HG03064 (cell line): Measurements from ENCODE around the gene DPP6.
"Not testable (repeated sequence)": the region's sequence is repeated elsewhere in the genome, so short reads cannot be mapped to it uniquely, and the experiment has no call there.

Experiments
- ATAC-seq: cut with Tn5 transposase; IDR thresholded peaks from one replicate; pipeline ENCODE4 v1.9.1; 2021; ENCODE audit warnings: low read depth; ENCODE audit not compliant: unreplicated experiment

Gene DPP6

GRCh38 chr7:154640266-154640865 is 588.2 kb downstream of the DPP6 start:
- ATAC-seq, result no peak

- no peak for ATAC-seq
These were observed 588.7 kb downstream of the DPP6 start for GRCh38 chr7:154640917-154641316.

- no peak for ATAC-seq
These were observed 592.2 kb downstream of the DPP6 start for GRCh38 chr7:154644366-154644765.

DNA sequence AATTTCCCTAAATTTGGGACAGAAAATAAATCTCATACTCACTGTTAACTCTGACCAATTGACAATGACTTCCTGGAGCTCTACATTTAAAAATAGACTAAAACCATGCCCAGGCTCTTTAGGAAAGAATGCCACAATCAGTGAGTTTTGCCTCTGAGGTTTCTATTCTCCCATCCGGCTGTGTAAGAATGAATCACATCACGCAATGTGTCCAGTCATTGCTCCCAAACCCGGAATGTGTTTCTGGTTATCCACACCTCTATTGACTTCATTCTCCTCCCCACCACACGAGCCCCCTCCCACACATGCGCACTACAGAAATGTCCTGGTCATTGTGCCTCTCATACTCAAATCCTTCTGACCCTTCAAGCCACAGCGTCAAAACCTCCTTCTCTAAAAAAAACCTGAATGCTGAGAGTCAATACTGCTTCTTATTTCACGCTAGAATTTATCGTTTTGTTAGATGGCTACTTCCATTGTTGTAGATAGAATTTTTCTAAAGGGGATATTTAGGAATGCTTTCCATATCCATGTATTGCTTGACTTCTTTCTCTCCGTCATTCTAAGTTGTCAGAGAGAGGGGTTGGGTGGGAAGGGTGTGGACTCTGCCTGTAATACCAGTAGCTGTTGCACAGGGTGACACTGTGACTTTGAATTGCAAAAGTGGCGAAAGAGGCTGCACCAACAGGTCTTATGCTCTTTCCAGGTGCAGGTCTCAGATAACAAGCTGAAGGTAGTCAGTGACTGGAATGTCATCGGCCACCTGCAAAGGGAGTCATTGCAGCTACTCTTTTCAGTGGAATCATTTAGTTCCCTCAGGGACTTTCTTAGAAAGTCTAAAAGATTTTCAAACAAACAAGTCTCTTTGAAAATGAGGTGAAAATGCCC is 594.2 kb downstream of the DPP6 start:
- ATAC-seq, result no peak

GRCh38 chr7:154647625-154648024 is 595.4 kb downstream of the DPP6 start:
- ATAC-seq, result no peak

DNA sequence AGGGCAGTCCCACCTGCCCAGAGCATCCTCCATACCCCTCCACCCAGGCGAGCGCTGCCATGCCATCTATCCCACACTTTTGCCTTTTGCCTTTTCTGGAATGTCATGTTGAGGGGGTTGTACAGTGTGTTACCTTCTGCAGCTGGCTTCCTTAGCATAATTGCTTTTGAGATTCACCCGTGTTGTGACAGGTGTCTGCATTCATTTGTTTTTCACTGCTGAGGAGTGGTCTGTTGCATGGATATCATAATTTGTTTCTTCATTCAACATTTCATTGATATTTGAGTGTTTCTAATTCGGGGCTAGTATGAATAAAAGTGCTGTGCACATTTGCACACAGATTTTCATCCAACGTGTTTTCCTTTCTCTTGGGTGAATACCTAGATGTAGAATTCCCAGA is 596.8 kb downstream of the DPP6 start:
- no peak for ATAC-seq

DNA sequence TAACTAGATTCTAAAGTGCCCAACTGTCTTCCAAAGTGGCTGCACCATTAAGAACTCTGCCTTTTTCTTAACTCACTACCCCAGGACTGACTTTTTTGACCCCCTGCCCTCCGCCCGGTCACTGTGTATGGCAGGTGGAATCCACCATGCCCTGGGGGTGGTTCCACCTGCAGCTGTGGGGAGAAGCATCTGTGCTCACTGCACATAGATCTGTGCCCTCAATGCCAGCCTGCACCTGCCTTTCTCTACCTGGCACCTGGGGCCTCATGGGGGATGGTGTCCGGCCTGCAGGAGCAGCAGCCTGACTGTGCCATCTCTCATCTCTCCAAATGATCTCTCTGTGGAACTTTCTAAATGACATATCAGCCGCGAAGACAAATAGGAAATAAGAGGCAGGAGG is 597.2 kb downstream of the DPP6 start:
- ATAC-seq, result no peak

GRCh38 chr7:154650275-154650674 is 598.1 kb downstream of the DPP6 start:
- ATAC-seq, result no peak

DNA sequence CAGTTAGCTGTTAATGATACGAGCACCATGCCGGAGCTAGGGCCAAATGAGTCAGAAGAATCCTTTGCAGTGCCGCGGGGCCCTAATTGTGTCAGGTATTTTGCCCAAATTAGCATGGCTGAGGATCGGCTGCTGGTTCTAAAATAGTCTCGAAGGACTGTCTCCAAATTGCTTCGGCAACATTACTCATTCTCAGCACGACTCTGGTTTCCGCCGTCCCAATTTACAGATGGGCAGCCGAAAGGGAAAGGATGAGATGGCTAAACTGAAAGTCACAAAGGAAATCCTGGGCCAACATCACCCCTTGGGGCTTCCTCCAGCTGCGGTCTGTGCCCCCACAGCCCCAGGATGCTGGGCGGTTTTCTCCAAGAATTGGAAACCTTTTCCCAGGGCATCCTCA is 599.3 kb downstream of the DPP6 start:
- no peak for ATAC-seq

DNA sequence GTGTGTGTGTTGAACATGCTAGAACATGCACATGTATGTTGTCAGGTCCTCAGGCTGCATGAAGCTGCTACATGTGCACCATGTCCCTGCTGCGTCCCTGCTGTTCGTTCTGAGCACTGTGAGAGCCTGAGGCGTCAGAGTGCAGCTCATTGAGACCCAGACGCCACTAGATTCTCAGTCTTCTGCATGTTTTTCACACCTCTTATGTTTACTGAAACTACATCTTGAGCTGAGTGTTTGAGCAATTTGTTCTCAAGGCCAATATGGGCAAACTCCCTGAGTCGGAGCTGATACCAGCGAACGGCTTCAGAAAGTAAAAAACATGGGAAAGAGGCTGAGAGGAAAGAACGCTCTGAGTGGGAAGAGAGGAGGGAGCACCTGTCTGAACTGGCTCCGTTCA is 600.4 kb downstream of the DPP6 start:
- ATAC-seq, result no peak

- no peak for ATAC-seq
These were observed 601.1 kb downstream of the DPP6 start for GRCh38 chr7:154653281-154653680.

- ATAC-seq, result no peak
These were observed 604.4 kb downstream of the DPP6 start for GRCh38 chr7:154656618-154657017.

DNA sequence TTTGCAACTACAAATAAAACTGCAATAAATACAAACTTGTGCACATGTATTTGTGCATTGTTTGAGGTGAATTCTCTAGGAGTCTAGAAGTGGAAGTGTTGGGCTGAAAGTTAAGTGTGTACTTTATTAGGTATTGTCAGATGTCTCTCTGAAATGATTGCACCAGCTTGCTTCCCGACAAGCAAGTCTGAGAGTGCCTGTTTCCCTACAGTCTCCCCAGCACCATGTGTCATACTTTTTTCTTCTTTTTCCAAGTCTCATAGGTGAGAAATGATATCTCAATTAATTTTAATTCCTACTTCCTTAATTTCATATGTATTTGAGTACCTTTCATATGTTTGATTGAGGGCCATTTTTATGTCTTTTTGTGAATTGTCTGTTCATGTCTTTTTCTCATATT is 614.6 kb downstream of the DPP6 start:
- no peak for ATAC-seq

GRCh38 chr7:154672659-154673415 is 620.6 kb downstream of the DPP6 start:
- ATAC-seq, result no peak

DNA sequence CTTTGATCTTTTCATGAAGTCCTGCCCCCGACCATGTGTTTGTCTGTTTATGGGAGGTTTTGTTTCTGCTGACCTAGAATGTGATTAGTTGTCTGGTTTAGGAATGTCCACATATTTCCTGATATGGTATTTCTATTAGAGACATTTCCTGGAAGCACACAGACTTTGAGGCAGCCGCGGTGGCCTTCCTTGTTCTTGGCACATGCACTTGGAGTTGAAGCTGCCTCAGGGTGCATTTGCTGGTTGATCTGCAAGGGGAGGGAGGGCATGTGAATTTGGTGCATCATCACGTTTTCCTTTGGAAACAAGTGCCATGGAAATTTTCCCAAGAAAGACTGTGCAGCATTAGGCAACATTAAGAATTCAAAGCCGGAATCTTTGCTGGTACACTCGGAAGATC is 622.0 kb downstream of the DPP6 start:
- ATAC-seq, result no peak

- no peak for ATAC-seq
These were observed 623.4 kb downstream of the DPP6 start for GRCh38 chr7:154675560-154675959.

GRCh38 chr7:154676033-154676421 is 623.8 kb downstream of the DPP6 start:
- not testable (repeated sequence) for ATAC-seq

DNA sequence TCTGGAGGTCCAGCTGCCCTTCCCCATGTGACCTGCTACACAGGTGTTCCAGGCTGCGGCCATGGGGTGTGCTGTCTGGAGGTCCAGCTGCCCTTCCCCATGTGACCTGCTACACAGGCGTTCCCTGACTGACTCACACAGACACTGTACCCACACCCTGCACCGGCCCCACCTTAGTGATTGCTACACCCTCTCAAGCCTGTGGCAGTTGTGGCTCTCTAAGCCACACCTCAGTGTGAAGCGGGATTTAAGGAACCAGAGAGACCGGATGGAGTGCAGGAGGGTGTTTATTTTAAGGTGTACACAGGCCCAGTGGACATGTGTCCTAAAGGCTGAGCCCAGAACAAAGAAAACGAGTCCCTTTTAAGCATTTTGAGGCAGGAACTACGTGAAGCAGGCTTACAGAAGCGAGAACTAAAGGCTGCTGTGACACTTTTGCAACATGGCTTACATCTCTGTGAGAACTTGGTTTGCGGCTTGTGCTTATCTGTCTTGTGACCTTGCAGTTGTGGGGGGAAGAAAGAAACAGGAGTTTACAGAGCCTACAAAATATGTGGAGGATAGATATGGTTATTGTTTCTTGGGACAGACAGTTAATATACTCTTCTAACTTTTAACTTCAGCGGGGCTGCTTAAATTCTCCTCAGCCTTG is 624.4 kb downstream of the DPP6 start:
- no peak for ATAC-seq

DNA sequence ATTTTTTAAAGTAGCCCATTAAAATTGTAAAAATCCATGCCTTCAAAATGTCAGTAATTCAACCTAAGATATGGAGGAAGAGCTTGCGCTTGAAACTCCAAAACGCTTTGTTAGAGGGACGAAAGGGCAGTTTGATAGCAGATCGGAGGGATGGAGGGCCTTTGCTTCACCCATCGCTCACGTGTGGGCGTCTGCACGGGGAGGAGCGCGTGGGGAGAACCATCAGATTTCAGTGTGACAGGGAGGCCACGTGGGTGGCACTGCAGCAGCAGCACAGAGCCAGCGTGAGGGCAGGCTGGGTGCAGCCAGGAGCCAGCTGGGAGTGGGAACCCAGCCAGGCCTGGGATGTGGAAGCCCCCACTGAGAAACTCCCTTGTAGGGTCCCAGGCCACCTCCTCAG is 625.3 kb downstream of the DPP6 start:
- no peak for ATAC-seq

GRCh38 chr7:154678001-154678550 is 625.9 kb downstream of the DPP6 start:
- not testable (repeated sequence) for ATAC-seq
